HG03064 (cell line): ENCODE measurements around the gene UBE2QL1.

Source experiments
- ATAC-seq: cut with Tn5 transposase; IDR thresholded peaks from one replicate; pipeline ENCODE4 v1.9.1; 2021; ENCODE audit warnings: low read depth; ENCODE audit not compliant: unreplicated experiment

Gene UBE2QL1

DNA sequence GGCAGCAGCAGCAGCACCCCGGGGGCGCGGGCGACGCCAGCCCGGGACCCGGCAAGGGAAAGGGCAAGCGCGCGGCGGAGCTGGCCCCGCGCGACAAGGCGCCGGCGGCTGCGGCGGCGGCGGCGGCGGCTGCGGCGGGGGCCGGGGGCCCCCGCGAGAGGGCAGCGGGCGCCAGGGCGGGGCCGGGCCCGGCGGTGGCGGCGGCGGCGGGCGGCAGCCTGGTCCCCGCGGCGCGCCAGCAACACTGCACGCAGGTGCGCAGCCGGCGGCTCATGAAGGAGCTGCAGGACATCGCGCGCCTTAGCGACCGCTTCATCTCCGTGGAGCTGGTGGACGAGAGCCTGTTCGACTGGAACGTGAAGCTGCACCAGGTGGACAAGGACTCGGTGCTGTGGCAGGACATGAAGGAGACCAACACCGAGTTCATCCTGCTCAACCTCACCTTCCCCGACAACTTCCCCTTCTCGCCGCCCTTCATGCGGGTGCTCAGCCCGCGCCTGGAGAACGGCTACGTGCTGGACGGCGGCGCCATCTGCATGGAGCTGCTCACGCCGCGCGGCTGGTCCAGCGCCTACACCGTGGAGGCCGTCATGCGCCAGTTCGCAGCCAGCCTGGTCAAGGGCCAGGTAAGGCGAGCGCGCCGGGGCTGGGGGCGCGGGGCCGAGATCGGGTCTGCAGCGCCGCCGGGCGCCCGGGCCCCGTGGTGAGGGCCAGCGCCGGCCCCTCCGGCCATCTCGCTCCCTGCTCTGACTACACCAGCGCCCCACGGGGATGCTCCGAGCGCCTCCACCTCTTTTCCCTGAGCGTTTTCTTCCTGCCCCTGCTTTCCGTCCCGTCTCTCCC is at the start of gene UBE2QL1:
Gene UBE2QL1 (plus strand): TSS at position 238 of the 843 bp plus-strand sequence. CDS start 35 bp downstream, at position 273.
- no peak for ATAC-seq

- ATAC-seq, result no peak
These were observed 48.4 kb upstream of the UBE2QL1 start for GRCh38 chr5:6399980-6400910.

DNA sequence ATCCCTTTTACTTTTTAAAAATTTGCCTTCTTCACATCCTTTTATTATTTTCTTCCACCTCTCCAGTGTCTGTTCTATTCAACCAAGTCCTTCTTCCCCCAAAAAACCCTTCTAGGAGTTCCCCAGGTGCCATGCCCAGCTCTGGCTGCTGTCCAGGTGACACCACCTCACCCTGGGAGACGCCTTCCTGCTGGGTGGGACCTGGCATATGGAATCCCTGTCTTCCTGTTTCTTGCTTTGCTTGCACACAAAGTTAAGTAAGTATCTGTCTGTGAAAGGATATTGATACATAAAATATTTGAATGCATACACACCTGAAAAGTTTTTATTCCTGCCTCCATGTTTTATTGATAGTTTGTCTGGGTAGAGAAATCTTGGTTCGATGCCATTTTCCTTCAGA is 47.2 kb upstream of the UBE2QL1 start:
- ATAC-seq, result no peak

GRCh38 chr5:6402939-6403338 is 45.7 kb upstream of the UBE2QL1 start:
- no peak for ATAC-seq

DNA sequence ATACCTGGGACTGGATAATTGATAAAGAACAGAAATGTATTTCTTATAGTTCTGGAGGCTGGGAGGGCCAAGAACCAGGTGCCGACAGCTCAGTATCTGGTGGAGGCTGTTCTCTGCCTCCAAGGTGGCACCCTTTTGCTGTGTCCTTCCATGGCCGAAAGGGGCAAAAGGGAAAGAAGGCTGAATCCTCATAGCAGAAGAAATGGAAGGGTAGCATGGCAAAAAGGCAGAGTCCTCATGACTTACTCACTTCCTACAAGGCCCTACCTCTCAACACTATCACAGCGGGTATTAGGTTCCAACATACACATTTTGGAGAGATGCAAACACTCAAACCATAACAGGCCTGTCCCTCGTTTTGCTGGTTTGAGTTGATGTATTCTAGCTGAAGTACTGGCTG is 45.2 kb upstream of the UBE2QL1 start:
- ATAC-seq, result no peak

GRCh38 chr5:6404129-6404528 is 44.5 kb upstream of the UBE2QL1 start:
- no peak for ATAC-seq

GRCh38 chr5:6405591-6405990 is 43.1 kb upstream of the UBE2QL1 start:
- no peak for ATAC-seq

- no peak for ATAC-seq
These were observed 41.0 kb upstream of the UBE2QL1 start for GRCh38 chr5:6407558-6408259.

DNA sequence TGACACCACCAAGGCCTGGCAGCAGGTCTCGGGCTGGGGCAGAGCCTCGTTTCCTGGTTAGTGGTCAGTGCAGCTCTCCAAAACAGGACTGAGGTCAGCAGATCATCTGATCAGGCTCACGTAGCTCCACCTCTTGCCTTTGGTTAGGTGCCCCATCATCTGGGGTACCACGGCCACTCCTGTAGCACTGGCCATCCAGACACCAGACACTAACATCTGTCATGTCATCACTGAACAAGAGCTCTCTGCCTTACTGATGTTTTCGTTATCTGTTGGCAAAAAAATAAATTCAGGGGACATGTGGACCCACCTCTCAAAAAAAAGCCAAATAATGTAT is 40.4 kb upstream of the UBE2QL1 start:
- no peak for ATAC-seq

DNA sequence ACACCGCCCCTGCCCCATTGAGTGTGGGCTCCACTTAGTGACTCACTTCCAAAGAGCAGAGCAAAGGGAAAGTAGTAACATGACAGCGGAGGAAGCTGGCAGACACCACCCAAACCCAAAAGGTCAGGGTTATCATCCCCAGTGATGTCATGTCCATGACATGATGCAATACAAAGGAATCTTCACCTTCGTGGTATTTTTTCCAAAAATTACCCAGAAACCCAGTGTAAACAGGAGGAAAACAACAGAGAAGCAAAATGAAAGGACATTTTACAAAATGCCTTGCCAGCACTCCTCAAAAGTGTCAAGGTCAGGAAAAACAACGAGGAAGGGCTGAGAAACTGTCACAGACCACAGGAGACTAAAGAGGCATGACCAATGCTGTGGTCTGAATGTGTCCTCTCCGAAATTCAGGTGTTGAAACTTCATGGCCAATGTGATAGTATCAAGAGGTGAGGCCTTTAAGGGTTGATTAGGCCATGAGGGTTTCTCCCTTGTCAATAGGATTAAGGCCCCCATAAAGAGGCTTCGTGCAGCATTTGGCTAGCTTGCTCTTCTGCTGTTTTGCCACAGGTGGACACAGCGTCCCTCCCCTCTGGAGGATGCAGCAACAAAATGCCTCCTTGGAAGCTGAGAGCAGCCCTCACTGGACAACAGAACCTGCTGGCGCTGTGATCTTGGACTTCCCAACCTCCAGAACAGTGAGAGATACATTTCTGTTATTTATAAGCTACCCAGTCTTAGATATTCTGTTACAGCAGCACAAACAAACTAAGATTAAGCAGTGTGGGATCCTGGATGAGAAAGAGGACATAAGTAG is 39.8 kb upstream of the UBE2QL1 start:
- ATAC-seq, result no peak

DNA sequence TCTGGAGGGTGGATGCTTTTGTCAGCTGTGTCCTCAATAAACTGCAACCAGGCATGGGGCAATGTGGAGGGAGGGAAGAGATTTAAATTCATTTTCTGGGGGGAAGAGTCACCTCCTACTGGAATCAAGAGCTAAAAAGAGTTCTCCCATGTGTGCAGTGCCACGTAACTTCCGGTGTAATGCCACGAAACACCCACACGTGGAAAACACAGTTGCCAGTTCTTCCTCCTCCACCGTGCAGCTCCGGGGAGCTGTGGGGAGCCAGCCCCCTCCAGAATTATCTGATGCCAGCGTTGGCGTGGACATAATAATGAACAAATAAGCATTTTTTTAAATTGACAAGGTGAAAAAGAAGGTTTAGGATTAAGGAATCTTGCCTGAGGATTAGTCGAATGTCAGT is 38.2 kb upstream of the UBE2QL1 start:
- no peak for ATAC-seq

GRCh38 chr5:6411141-6411540 is 37.5 kb upstream of the UBE2QL1 start:
- ATAC-seq, result no peak

GRCh38 chr5:6412811-6413210 is 35.8 kb upstream of the UBE2QL1 start:
- ATAC-seq, result no peak

GRCh38 chr5:6417657-6418056 is 31.0 kb upstream of the UBE2QL1 start:
- no peak for ATAC-seq

DNA sequence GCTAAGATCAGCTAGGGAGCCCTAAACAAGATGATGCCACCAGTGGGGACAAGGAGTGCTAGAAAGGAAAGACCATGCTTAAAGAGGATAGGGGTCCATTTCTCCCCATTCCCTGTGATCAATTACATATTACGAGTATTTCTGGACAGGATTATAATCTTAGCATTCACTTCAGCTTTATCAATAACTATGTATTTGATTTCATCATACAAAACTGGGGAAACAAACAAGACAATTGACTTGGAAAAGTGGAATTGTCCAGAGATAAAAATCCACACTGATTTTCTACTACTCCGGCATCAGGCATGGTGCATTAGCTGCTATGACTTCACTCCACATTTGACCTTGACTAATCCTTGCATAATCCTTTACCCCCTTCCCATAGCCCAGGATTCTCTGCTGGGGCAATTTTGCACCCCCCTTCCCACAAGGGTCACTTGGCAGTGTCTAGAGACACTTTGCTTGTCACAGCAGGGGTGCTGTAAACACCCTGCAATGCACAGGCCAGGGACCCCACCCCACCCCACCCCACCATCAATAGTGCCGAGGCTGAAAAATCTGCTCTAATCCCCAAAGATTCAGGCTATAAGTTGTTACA is 29.9 kb upstream of the UBE2QL1 start:
- no peak for ATAC-seq

DNA sequence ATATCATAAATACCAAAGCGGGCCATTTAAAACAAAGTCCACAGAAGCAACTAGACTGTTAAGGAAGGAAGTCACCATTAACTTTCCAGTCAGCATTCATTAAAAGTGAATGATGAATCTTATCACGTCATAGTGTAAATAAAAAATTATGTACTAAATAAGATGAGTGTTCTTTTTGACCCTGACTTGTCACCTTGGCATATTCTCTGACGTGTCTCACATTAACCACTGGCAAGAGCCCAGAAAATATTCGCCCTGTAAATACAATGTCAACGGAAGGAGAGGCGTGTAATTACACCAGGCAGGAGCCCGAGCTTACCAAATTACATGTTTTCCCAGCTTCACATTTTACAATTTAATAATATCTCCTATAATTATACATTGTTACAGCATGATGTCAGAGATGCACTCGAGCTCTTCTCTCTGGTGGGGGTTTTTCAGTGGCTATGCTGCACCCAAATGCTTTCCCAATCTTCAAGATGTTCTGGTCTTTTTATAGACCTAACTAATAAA is 29.3 kb upstream of the UBE2QL1 start:
- ATAC-seq, result no peak

GRCh38 chr5:6423327-6424109 is 25.1 kb upstream of the UBE2QL1 start:
- ATAC-seq, result no peak

DNA sequence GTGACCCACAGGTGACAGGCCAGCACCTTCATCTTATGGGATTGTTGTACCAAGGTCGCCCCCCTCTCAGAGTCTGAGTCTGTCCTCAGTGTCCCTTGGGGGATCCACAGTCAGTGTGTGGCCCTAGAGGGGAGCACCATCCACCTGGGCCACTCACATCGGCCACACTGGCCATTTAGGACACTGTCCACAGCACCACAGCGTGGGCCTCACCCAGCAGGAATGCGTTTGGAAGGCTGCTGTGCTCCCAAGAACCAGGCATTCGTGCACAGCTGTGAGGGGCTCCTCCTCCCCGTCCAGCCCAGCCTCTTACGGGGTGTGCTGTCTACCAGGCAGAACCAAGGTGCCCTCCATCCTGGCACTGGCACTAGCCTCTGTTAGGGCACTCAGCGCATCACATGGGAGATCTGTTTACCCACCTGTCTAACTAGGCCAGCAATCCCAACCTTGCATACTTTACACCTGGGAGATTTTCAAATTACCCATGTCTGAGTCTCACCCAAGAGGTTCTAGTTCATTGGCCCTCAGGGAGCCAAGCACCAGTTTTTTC is 24.5 kb upstream of the UBE2QL1 start:
- ATAC-seq, result no peak

DNA sequence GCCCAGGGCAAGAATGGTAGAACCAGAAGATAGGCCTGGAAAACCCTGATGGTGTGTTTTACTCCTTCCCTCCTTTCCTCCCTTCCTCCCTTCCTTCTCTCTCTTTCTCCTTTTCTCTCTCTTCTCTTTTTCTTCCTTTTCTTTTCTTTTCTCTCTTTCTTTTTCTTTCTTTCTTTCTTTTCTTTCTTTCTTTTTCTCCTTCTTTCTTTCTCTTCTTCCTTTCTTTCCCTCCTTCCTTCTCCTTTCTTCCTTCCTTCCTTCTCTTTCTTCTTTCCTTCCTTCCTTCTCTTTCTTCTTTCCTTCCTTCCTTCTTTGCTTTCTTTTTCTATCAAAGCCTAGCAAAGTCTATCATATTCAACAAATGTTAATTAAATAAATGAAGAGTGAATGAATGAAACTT is 24.0 kb upstream of the UBE2QL1 start:
- ATAC-seq, result no peak
